HL-60 (cell line): Measurements from ENCODE around the gene DES.

Source experiments
- CTCF ChIP-seq: IDR thresholded peaks from one replicate; pipeline ENCODE4 v1.5.1; 2011; ENCODE audit warnings: low read length, control low read depth, inconsistent platforms; ENCODE audit not compliant: insufficient read depth
- POLR2AphosphoS5 ChIP-seq: IDR thresholded peaks from 2 replicates; pipeline ENCODE4 v1.6.1; 2012; ENCODE audit warnings: low read depth
- REST ChIP-seq: IDR thresholded peaks from 2 replicates; pipeline ENCODE4 v1.6.1; 2012; ENCODE audit warnings: low read depth; ENCODE audit not compliant: insufficient replicate concordance
- SPI1 ChIP-seq: IDR thresholded peaks from 2 replicates; pipeline ENCODE4 v1.6.1; 2012; ENCODE audit warnings: low read depth, mild to moderate bottlenecking, borderline replicate concordance

GRCh38 chr2:219384083-219384713 is 34.0 kb upstream of the DES start:
- TF ChIP-seq SPI1 = no peak
- TF ChIP-seq CTCF = no peak
- TF ChIP-seq POLR2AphosphoS5 = no peak
- TF ChIP-seq REST = no peak
